Activated T-cell treated with anti-CD3 and anti-CD28 coated beads, Interleukin-2, amount 50 U/mL, for 4 hours (primary cell): ENCODE data around the gene MARCHF10. TPM values are rescaled to one million over a fixed set of nuclear protein-coding genes. Genes with fewer than 3 reads are reported as not detected.

Experiments
- ATAC-seq, 2 donors: fragments of 200-7000 bp; cut with Tn5 transposase; one replicate each; pipeline ENCODE4 v1.10.0; 2021
- DNase-seq: peaks from one replicate; pipeline ENCODE4 v3.0.0-alpha.2; 2020
- H3K27me3 Mint-ChIP-seq: one replicate; pipeline ENCODE4 v1.8.0; 2021; ENCODE audit warnings: low read depth, mixed read lengths
- H3K36me3 Mint-ChIP-seq: one replicate; pipeline ENCODE4 v1.8.0; 2022; ENCODE audit warnings: mixed read lengths; ENCODE audit not compliant: insufficient read depth
- H3K4me1 Mint-ChIP-seq: one replicate; pipeline ENCODE4 v1.8.0; 2021; ENCODE audit warnings: low read depth, mixed read lengths
- H3K4me3 Mint-ChIP-seq: one replicate; pipeline ENCODE4 v1.8.0; 2021; ENCODE audit warnings: mild to moderate bottlenecking, moderate library complexity, mixed read lengths
- H3K9me3 Mint-ChIP-seq: one replicate; pipeline ENCODE4 v1.8.0; 2021; ENCODE audit warnings: mixed read lengths
- total RNA-seq, 3 donors: library from RNA; stranded (reverse); gene quantifications; one replicate each; pipeline ENCODE4 v1.2.1, GENCODE V29; 2021

Gene MARCHF10
- total RNA-seq, 3 donors from 2014 or later: not detected

- Mint-ChIP-seq H3K4me3 (no peak overlapping the region), H3K4me1 (no peaks in the 10 kb centered on the region), H3K36me3 (no peaks in the 10 kb centered on the region), H3K27me3 (no peaks in the 10 kb centered on the region), H3K9me3 (no peaks in the 10 kb centered on the region)
- no peak for ATAC-seq
- DNase-seq: no peak
These were observed 118.5 kb downstream of the MARCHF10 start for GRCh38 chr17:62689441-62690167.

DNA sequence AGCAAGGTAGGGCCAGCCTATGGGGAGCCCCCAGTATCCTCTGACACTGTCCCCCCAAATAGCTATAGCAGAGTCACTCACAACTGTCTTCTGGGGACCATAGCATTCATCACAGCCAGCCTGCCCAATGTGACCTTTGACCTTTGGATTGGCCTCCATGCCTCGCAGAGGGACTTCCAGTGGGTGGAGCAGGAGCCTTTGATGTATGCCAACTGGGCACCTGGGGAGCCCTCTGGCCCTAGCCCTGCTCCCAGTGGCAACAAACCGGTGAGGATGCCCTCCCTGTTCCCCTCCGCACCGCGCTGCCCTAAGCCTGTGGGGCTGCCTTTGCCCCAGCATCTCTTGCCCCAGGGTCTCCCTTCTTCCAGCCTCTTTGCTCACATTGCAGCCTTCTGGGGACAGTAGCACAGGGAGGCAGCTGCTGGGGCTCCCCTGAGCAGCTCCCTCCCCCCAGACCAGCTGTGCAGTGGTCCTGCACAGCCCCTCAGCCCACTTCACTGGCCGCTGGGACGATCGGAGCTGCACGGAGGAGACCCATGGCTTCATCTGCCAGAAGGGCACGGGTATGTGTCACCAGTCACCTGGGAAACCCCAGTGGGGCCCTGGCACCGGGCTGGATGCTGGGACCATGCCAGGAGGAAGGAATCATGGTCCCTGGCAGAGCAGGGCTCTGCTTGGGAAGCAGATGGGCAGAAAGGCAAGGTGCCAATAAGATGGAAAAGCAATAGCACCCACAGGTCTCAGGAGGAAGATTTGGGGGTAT lies 119.5 kb downstream of the MARCHF10 start:
- H3K27me3 Mint-ChIP-seq: no peaks in the 10 kb centered on the region
- no peaks in the 10 kb centered on the region for H3K4me1 Mint-ChIP-seq
- DNase-seq (no peak), ATAC-seq (no peak)
- H3K4me3 Mint-ChIP-seq: no peak overlapping the region
- no peaks in the 10 kb centered on the region for H3K9me3 Mint-ChIP-seq
- H3K36me3 Mint-ChIP-seq: no peaks in the 10 kb centered on the region

- H3K27me3 Mint-ChIP-seq: no peaks in the 10 kb centered on the region
- no peaks in the 10 kb centered on the region for H3K36me3 Mint-ChIP-seq
- no peaks in the 10 kb centered on the region for H3K9me3 Mint-ChIP-seq
- ATAC-seq: no peak
- no peak overlapping the region for H3K4me3 Mint-ChIP-seq
- H3K4me1 Mint-ChIP-seq: no peaks in the 10 kb centered on the region
- DNase-seq: no peak
These were observed 120.1 kb downstream of the MARCHF10 start for GRCh38 chr17:62687997-62688396.

DNA sequence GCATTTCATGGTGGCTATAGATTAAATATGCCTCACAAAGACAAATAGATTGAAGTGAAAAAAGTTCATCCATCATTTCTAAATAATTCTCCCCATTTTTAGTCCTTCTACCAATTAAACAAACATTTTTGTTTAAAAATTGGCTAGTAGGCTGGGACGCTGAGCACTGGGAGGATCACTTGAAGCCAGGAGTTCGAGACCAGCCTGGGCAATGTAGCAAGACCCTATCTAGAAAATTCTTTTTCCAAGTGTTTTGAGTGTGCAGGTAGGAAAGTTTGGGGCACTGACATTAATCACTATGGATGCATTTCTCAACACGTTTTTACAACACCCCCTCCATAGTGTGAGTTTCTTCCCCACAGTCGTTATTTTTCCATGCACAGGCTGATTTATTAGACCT lies 123.9 kb downstream of the MARCHF10 start:
- Mint-ChIP-seq H3K36me3 (no peaks in the 10 kb centered on the region), H3K9me3 (no peaks in the 10 kb centered on the region), H3K27me3 (no peaks in the 10 kb centered on the region), H3K4me3 (no peak overlapping the region), H3K4me1 (no peaks in the 10 kb centered on the region)
- ATAC-seq (no peak), DNase-seq (no peak)

GRCh38 chr17:62681939-62682381 lies 126.2 kb downstream of the MARCHF10 start:
- DNase-seq: no peak
- H3K27me3 Mint-ChIP-seq: no peaks in the 10 kb centered on the region
- no peak overlapping the region for H3K4me3 Mint-ChIP-seq
- H3K36me3 Mint-ChIP-seq: no peaks in the 10 kb centered on the region
- no peak for ATAC-seq
- no peaks in the 10 kb centered on the region for H3K9me3 Mint-ChIP-seq
- H3K4me1 Mint-ChIP-seq: no peaks in the 10 kb centered on the region

- DNase-seq (no peak), ATAC-seq (no peak)
- Mint-ChIP-seq H3K36me3 (no peaks in the 10 kb centered on the region), H3K4me3 (no peak overlapping the region), H3K4me1 (no peaks in the 10 kb centered on the region), H3K27me3 (no peaks in the 10 kb centered on the region), H3K9me3 (no peaks in the 10 kb centered on the region)
These were observed 126.8 kb downstream of the MARCHF10 start for GRCh38 chr17:62681061-62681938.

GRCh38 chr17:62680541-62681052 lies 127.5 kb downstream of the MARCHF10 start:
- no peaks in the 10 kb centered on the region for H3K27me3 Mint-ChIP-seq
- DNase-seq: no peak
- no peaks in the 10 kb centered on the region for H3K9me3 Mint-ChIP-seq
- no peaks in the 10 kb centered on the region for H3K4me1 Mint-ChIP-seq
- no peak for ATAC-seq
- H3K4me3 Mint-ChIP-seq: no peak overlapping the region
- no peaks in the 10 kb centered on the region for H3K36me3 Mint-ChIP-seq

- no peaks in the 10 kb centered on the region for H3K9me3 Mint-ChIP-seq
- H3K4me1 Mint-ChIP-seq: no peaks in the 10 kb centered on the region
- no peak for ATAC-seq
- H3K4me3 Mint-ChIP-seq: no peak overlapping the region
- no peaks in the 10 kb centered on the region for H3K36me3 Mint-ChIP-seq
- DNase-seq: no peak
- H3K27me3 Mint-ChIP-seq: no peaks in the 10 kb centered on the region
These were observed 128.2 kb downstream of the MARCHF10 start for GRCh38 chr17:62679866-62680377.

DNA sequence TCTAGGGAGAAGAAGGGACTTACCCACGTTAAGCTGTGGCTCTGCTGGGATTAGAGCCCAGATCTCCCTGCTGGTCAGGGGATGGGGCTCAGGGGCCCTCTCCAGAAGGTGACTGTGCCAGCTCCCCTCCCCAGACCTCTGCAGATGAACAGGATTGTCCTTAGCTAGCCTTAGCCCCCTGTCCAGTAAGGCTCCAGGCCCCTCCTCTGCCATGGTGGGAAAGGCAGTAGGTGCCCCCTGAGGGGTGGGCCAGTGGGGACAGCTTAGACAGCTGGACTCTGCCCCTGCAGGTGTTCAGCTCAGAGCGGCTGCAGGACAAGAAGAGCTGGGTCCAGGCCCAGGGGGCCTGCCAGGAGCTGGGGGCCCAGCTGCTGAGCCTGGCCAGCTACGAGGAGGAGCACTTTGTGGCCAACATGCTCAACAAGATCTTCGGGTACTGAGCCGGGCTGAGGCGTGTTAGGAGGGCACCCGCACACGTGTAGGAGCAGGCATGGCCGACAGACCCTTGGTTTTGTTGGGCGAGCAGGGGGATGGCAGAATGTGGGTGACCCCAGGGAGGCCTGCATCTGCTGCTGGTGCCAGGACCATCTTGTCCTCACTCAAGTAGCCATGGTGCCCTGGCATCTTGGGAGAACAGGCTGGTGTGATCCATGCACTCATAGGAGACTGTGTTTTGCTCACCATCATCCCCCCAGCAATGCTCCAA lies 129.7 kb downstream of the MARCHF10 start:
- no peak for ATAC-seq
- Mint-ChIP-seq H3K27me3 (no peaks in the 10 kb centered on the region), H3K9me3 (no peaks in the 10 kb centered on the region), H3K4me3 (no peak overlapping the region), H3K36me3 (no peaks in the 10 kb centered on the region), H3K4me1 (no peaks in the 10 kb centered on the region)
- no peak for DNase-seq

GRCh38 chr17:62676952-62677596 lies 131.0 kb downstream of the MARCHF10 start:
- Mint-ChIP-seq H3K4me3 (no peak overlapping the region), H3K36me3 (no peaks in the 10 kb centered on the region), H3K4me1 (no peaks in the 10 kb centered on the region), H3K9me3 (no peaks in the 10 kb centered on the region), H3K27me3 (no peaks in the 10 kb centered on the region)
- no peak for ATAC-seq
- DNase-seq: no peak

GRCh38 chr17:62676231-62676943 lies 131.7 kb downstream of the MARCHF10 start:
- Mint-ChIP-seq H3K4me3 (no peak overlapping the region), H3K36me3 (no peaks in the 10 kb centered on the region), H3K27me3 (no peaks in the 10 kb centered on the region), H3K4me1 (no peaks in the 10 kb centered on the region), H3K9me3 (no peaks in the 10 kb centered on the region)
- no peak for ATAC-seq
- DNase-seq: no peak

DNA sequence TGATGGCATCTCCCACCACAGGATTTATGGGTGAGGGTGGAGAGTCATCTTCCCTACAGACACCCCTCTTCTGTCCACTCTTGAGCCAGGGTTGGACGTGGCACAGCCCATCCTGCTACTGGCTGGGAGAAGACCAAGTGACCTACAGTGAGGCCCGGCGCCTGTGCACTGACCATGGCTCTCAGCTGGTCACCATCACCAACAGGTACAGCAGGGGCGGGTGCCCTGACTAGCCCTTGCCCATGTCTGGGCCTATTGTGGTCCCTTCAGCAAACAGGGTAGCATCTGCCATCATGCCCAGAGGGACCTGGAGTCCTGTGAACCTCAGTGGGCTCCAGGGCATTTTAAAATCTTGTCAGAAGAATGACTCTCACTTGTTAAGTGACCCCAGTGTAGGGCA lies 132.4 kb downstream of the MARCHF10 start:
- ATAC-seq: no peak
- no peaks in the 10 kb centered on the region for H3K36me3 Mint-ChIP-seq
- no peaks in the 10 kb centered on the region for H3K4me1 Mint-ChIP-seq
- H3K27me3 Mint-ChIP-seq: no peaks in the 10 kb centered on the region
- H3K9me3 Mint-ChIP-seq: no peaks in the 10 kb centered on the region
- H3K4me3 Mint-ChIP-seq: no peak overlapping the region
- DNase-seq: no peak

DNA sequence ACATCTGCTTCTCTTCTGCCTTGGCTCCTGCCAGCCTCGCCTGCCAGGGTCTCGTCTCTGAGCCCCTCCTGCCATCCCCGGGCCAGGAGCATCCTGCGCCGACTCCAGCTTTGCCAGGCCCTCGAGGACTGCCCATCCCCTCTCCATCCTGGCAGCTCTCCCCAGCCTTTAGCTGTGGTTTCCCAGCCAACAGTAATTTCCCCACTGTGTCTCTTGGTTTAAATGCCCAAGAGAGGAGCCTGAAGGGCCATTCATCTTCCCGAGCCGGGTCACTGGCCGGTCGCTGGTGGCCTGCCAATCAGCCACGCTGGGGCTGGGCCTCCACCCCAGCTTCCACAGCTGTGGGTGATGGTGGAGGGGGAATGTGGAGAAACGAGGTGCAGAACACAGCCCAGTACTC lies 132.9 kb downstream of the MARCHF10 start:
- H3K4me1 Mint-ChIP-seq: no peaks in the 10 kb centered on the region
- DNase-seq: no peak
- no peak for ATAC-seq
- H3K9me3 Mint-ChIP-seq: no peaks in the 10 kb centered on the region
- no peaks in the 10 kb centered on the region for H3K27me3 Mint-ChIP-seq
- no peak overlapping the region for H3K4me3 Mint-ChIP-seq
- no peaks in the 10 kb centered on the region for H3K36me3 Mint-ChIP-seq
